Measurements from ENCODE around the gene VAV3.
A peak's percentile ranks its signal among the peaks of the same experiment; 100 is the strongest.

The VAV3 gene

GRCh38 chr1:107936498-107937481 is 28.2 kb downstream of the VAV3 start:
- TF ChIP-seq ZNF274 (IDR thresholded peaks at IDR 0.05; ENCODE audit: low read depth, low read length): no peak
- H3K4me3 ChIP-seq (ENCODE audit: low read length): no peak overlapping the region

GRCh38 chr1:107935396-107936064 is 29.4 kb downstream of the VAV3 start:
- TF ChIP-seq ZNF274 (IDR thresholded peaks at IDR 0.05; ENCODE audit: low read depth, low read length): no peak
- no peak overlapping the region for H3K4me3 ChIP-seq (ENCODE audit: low read length)

GRCh38 chr1:107934578-107934977 is 30.4 kb downstream of the VAV3 start:
- peak overlapping the region; percentile 42; the same call in 1 of the 2 replicates for H3K4me3 ChIP-seq (ENCODE audit: low read length)
- TF ChIP-seq ZNF274 (IDR thresholded peaks at IDR 0.05; ENCODE audit: low read depth, low read length): no peak

- TF ChIP-seq ZNF274 (IDR thresholded peaks at IDR 0.05; ENCODE audit: low read depth, low read length): no peak
- no peak overlapping the region for H3K4me3 ChIP-seq (ENCODE audit: low read length)
Measured at GRCh38 chr1:107933736-107934135, 31.2 kb downstream of the VAV3 start.

DNA sequence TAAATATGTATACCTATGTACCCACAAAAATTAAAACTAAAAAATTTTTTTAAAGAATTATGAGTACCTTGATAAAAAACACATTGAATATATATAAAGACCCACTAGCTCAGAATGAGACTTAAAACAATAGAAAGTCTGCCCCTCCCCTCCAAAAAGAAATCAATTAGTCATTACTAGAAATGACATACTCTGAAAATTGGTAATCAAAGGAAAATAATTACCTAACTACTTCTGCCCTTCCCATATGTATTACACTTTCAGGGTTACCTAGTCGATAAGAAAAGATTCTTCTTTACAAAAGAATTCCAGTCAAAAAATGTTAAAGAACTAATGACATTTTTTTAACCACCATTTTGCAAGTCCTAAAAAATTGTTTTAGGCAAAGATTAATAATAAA is 34.7 kb downstream of the VAV3 start:
- TF ChIP-seq ZNF274 (IDR thresholded peaks at IDR 0.05; ENCODE audit: low read depth, low read length): no peak
- no peak overlapping the region for H3K4me3 ChIP-seq (ENCODE audit: low read length)

DNA sequence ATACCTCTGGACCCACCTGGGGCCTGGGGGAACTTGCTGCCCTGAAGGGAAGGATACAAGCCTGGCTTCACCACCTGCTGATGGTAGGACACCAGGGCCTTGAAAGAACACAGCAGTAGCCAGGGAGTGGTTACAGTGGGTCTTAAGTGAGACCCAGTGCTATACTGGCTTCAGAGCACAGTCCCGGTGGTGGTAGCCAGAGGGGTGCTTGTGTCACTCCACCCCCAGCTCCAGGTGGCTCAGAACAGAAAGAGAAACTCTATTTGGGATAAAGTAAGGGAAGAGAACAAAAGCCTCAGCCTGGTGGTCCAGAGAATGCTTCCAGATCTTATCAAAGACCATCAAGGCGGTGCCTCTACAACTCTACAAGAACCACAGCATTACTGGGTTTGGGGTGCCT is 37.2 kb downstream of the VAV3 start:
- H3K4me3 ChIP-seq (ENCODE audit: low read length): no peak overlapping the region
- no peak for TF ChIP-seq ZNF274 (IDR thresholded peaks at IDR 0.05; ENCODE audit: low read depth, low read length)

DNA sequence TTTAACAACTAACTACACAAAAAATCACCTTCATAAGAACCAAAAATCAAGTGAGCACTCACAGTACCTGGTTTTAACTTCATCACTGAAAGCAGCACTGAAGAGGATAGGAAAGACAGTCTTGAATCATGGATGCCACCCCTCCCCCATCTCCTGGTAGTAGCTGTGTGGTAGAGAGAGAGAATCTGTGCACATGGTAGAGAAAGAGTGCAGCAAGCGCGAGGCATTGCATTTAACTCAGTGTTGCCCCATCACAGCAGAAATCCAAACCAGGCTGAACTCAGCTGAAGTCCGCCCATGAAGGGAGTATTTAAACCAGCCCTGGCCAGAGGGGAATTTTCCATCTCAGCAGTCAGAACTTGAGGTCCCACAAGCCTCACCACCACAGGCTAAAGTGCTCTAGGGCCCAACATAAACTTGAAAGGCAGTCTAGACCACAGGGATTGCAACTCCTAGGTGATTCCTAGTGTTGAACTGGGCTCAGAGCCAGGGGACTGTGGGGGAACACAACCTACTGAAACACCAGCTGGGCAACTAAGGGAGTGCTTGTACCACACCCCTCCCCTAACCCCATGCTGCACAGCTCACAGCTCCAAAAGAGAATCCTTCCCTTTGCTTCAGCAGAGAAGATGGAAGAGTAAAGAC is 38.4 kb downstream of the VAV3 start:
- TF ChIP-seq ZNF274 (IDR thresholded peaks at IDR 0.05; ENCODE audit: low read depth, low read length): no peak
- no peak overlapping the region for H3K4me3 ChIP-seq (ENCODE audit: low read length)

- H3K4me3 ChIP-seq (ENCODE audit: low read length): no peak overlapping the region
- TF ChIP-seq ZNF274 (IDR thresholded peaks at IDR 0.05; ENCODE audit: low read depth, low read length): no peak
Measured at GRCh38 chr1:107925565-107925964, 39.4 kb downstream of the VAV3 start.

- no peak overlapping the region for H3K4me3 ChIP-seq (ENCODE audit: low read length)
- TF ChIP-seq ZNF274 (IDR thresholded peaks at IDR 0.05; ENCODE audit: low read depth, low read length): no peak
Measured at GRCh38 chr1:107920999-107921398, 44.0 kb downstream of the VAV3 start.

GRCh38 chr1:107920561-107920960 is 44.4 kb downstream of the VAV3 start:
- TF ChIP-seq ZNF274 (IDR thresholded peaks at IDR 0.05; ENCODE audit: low read depth, low read length): no peak
- no peak overlapping the region for H3K4me3 ChIP-seq (ENCODE audit: low read length)

GRCh38 chr1:107919953-107920352 is 45.0 kb downstream of the VAV3 start:
- H3K4me3 ChIP-seq (ENCODE audit: low read length): no peak overlapping the region
- no peak for TF ChIP-seq ZNF274 (IDR thresholded peaks at IDR 0.05; ENCODE audit: low read depth, low read length)

DNA sequence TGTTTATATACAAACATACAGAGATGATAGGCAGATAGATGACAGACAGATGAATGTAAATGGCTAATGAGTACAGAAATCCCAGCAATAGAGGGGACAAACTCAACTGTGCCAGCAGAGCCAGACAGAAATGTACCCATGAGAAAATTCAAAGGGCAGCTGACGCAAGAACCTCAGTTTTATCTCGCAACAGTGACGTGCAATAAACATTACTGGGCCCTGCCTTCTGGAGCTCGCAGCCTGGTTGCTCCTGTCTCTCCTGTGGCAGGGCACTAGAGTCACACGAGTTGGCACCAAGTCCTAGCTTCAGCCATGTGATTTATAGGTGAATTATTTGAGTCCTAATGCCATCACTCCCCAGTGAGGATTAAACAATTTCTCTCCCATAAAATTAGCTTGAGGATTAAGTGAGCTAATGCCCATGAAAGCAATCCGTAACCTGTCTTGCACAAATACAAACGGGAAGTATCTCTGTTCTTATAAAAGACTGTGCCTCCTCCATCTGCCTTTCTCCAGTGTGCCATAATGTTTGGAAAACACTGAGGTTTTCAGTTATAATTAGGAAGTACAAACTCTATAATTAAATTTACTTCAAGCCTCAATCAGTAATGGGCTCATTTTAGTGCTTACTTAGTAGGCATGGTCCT is 50.7 kb downstream of the VAV3 start:
- TF ChIP-seq ZNF274 (IDR thresholded peaks at IDR 0.05; ENCODE audit: low read depth, low read length): no peak
- no peak overlapping the region for H3K4me3 ChIP-seq (ENCODE audit: low read length)

GRCh38 chr1:107912656-107913055 is 52.3 kb downstream of the VAV3 start:
- no peak for TF ChIP-seq ZNF274 (IDR thresholded peaks at IDR 0.05; ENCODE audit: low read depth, low read length)
- H3K4me3 ChIP-seq (ENCODE audit: low read length): no peak overlapping the region
